ENCODE measurements around the gene SERPINE1. TPM values are rescaled to one million over a fixed set of nuclear protein-coding genes. Genes with fewer than 3 reads are reported as not detected.

SERPINE1 gene
- total RNA-seq, 1 donor from 2014 or later = 289 TPM

DNA sequence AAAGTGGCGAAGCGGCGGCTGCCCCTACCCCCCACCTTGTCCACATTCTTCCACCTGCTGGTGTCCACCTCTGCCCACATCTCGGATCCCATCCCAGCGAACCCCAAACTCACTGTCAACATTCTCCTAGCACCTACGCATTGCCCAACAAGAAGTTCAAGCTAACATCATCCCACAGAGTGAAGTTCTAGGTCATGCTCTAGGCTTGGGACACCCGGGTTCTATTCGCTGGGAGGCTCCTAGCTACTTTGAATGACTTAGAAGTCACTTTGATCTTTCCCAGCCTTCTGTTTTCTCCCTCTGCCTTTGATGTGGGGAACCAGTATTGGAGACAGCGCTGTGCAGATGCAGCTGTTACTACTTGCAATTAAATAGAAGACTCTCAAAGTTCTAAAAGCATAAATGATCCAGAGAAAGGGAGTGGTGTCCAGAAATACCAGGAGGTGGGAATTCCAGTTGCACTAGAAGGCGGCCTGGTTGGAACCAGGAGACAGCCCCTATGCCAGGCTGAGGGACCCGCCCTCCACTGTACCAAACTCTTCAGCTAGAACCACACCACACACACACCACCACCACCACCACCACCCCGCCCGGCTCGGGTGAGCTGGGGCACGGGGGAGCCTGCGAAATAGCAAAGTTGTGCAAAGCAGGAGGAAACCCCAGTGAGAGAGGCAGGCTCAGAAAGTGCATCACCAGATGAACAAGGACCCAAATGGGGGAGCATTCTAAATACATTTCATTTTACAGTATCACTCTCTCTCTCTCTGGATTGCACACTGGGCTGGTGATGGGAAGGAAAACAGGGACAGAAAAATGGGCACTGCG is 43.9 kb downstream of the SERPINE1 start:
- no peak for DNase-seq

GRCh38 chr7:101171442-101171837 is 44.5 kb downstream of the SERPINE1 start:
- DNase-seq = no peak

- no peak for DNase-seq
Observed at GRCh38 chr7:101172005-101172853, 45.3 kb downstream of the SERPINE1 start.

DNA sequence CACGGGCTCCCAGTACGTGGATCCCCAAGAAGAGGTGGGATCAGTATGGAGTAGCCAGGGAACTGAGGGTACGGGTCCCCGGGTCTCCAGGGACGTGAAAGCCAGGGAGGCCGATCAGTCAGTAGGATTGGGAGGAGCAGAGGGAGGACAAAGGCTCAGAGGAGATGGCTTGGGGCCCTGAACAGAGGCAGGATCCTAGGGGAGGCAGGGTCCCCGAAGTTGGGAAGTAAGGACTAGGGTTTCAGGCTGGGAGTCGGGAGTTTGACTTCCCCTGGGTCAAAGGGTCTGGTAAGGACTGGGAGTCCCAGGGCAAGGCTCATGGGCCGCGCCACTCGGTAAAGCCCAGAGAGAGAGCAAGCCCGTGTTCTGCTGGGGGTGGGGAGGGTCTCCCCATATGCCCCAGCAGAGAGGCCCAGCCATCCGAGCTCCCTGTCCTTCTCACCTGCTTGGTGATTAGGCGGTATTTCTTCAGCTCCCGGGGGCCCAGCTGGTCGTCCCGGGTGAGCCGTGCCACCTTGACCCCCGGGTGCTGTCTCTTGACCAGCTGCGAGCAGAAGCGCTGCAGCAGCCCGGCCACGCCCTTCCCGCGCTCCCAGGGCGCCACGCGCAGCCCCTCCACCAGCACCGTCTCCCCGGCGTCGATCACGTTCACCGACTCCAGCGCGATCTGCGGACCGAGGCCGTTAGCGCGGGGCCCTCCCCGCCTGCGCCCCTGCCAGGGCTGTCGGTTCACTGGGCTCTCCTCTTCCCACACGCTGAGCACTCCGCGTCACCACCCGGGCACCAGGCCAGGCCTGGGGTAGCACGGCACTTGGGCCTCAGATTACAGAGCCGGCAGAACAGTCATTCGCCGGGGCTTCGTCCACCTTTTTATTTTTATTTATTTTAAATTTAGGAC is 46.2 kb downstream of the SERPINE1 start:
- DNase-seq = peak; percentile 43

- peak; percentile 47 for DNase-seq
Observed at GRCh38 chr7:101173752-101174244, 46.9 kb downstream of the SERPINE1 start.

GRCh38 chr7:101174322-101174854 is 47.5 kb downstream of the SERPINE1 start:
- DNase-seq = no peak

DNA sequence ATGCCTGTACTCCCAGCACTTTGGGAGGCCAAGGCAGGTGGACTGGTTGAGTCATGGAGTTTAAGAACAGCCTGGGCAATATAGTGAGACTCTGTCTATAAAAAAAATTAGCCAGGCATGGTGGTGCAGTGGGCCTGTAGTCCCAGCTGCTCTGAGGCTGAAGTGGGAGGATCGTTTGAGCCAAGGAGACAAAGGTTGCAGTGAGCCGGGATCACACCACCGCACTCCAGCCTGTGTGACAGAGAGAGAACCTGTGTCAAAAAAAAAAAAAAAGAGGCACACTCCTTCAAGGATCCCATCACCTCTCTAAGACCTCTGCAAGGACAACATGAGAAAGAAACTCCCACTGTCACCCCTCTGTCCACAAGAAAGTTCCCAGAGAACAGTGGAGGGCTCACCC is 48.8 kb downstream of the SERPINE1 start:
- no peak for DNase-seq

DNA sequence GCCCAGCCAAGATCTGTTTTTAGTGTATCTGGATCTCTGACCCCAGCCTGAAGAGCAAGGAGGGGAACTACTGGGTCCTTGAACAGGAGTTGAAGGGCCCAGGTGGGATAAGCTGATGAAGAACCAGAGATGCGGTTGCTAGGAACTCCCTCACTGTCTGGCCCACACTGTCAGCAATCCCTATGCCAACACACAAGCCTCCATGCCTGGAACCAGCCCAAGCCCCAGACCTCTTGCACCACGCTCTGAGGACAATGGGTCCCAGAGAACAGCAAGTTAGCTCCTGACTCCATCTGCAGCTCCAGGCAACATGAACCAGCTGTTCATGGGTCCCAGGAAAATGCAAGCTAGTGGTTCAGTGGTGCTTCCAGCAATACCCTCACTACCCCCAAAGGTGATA is 50.7 kb downstream of the SERPINE1 start:
- DNase-seq = no peak

DNA sequence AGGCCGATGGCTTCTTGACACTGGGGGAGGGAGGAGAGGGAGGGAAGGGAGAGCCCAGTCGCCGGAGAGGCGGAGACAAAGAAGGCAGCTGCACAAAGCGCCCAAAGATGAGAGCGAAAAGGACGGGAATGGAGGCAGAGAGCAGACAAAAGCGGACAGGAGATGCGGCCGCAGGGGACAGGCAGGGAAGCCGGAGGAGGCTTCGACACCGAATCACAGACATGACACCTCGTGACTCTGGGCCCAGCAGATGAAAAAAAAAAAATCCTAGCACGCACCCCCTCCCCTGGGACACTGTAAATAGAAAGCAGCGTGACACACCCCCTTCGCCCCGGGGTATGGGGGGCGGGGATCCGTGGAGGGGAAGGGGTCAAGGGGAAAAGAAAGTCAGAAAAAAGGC is 52.2 kb downstream of the SERPINE1 start:
- DNase-seq = no peak

- no peak for DNase-seq
Observed at GRCh38 chr7:101179713-101180112, 52.8 kb downstream of the SERPINE1 start.

DNA sequence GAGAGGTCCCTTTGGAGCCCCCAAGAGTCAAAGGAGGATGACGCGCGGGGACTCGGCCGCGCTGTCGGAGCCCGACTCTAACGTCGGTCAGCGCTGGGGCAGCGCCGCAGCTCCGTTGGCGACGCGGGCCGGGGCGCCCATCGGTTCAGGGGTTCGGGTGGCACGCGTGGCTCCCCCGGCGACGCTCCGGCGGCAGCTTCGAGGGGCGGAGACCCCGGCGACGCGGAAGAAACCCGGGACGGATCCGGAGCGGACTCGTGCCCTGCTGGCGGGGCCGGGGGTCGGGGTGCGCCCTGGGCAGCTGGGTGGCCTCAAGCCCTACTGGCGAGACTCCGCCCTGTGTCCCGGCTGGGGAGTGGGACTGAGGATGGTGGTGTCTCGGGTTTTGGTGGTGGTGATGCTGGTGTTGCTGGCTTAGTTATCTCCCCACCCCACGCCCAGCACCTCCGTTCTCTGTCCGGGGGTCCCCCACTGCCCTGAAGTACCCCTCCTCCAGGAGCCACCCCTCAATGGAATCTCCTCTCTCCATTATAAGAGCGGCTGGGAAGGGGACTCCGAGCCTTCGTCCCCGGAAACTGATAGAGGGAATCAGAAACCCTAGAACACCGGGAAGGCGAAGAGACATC is 53.3 kb downstream of the SERPINE1 start, which contains the start of gene NAT16:
Gene NAT16, minus strand, starts transcription at position 164 of the 626 bp plus-strand sequence. CDS start 5,486 bp downstream, outside the sequence.
- no peak for DNase-seq

DNA sequence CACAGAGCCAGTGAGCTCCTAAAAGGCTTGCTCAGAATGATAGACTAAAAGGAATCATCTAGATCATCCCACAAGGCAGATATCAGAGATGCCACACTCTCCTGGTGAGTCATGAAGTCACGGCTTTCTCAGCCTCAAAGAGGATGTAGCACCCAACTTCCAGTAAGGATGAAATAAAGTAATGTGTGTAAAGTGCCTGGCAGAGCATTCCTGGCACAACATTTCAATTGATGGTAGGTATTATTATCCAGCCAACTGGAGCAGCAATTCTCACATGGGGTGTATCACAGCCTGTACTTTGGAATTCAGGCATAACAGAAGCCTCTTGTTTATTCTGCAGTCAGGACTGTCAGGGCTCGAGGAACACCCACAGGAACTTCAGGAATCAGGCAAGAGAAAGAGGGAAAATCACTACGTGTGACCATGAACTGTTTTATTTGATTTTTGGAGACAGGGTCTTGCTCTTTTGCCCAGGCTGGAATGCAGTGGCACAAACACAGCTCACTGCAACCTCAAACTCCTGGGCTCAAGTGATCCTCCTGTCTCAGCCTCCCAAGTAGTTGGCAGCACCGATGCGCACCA is 58.4 kb downstream of the SERPINE1 start:
- DNase-seq = no peak

DNA sequence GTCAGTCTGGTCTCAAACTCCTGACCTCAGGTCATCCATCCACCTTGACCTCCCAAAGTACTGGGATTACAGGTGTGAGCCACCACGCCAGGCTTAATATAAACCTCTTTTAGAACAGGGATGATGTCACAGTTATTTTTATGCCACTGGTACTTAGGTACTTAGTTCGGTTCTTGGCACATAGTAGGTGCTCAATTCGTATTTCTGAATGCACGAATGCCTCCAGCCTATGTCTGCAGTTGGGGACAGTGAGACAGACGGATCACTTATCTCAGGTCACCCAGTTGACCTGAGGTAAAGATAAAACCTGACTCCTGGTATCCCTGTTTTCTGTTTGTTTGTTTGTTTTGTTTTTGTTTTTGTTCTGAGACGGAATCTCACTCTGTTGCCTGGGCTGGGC is 59.3 kb downstream of the SERPINE1 start:
- no peak for DNase-seq

- no peak for DNase-seq
Observed at GRCh38 chr7:101186844-101187428, 60.0 kb downstream of the SERPINE1 start.

Other genes starting within 250 kb of the SERPINE1 start
- gene UFSP1, start 237.4 kb upstream of the SERPINE1 start, total RNA-seq = 2.2 and 2.9 TPM in 2 replicates
- 1.2 and 4.9 TPM in 2 replicates for gene ACHE, start 231.2 kb upstream of the SERPINE1 start, total RNA-seq
- 0.19 TPM in 1 of 2 replicates, not detected in the other for gene MUC3A, start 177.6 kb upstream of the SERPINE1 start, total RNA-seq
- gene MUC12, start 157.5 kb upstream of the SERPINE1 start, total RNA-seq = not detected in 2 replicates
- not detected in 2 replicates for gene MUC17, start 107.0 kb upstream of the SERPINE1 start, total RNA-seq
- gene TRIM56, start 41.6 kb upstream of the SERPINE1 start, total RNA-seq = 19.6 and 28.0 TPM in 2 replicates
- gene AP1S1, start 27.4 kb downstream of the SERPINE1 start, total RNA-seq = 115 and 144 TPM in 2 replicates
- gene VGF, start 38.5 kb downstream of the SERPINE1 start, total RNA-seq = not detected in 2 replicates
- not detected in 2 replicates for gene NAT16, start 53.2 kb downstream of the SERPINE1 start, total RNA-seq
- not detected in 2 replicates for gene MOGAT3, start 73.9 kb downstream of the SERPINE1 start, total RNA-seq
- 54.1 and 104 TPM in 2 replicates for gene PLOD3, start 90.5 kb downstream of the SERPINE1 start, total RNA-seq
- 70.9 and 122 TPM in 2 replicates for gene ZNHIT1, start 91.1 kb downstream of the SERPINE1 start, total RNA-seq
- gene CLDN15, start 110.7 kb downstream of the SERPINE1 start, total RNA-seq = 2.3 and 6.5 TPM in 2 replicates
- 189 and 330 TPM in 2 replicates for gene FIS1, start 118.0 kb downstream of the SERPINE1 start, total RNA-seq
- gene IFT22, start 194.7 kb downstream of the SERPINE1 start, total RNA-seq = 13.0 and 15.8 TPM in 2 replicates
- gene COL26A1, start 235.8 kb downstream of the SERPINE1 start, total RNA-seq = not detected in 2 replicates